T-cell (primary cell): ENCODE data around the gene ASS1. TPM values are rescaled to one million over a fixed set of nuclear protein-coding genes. Genes with fewer than 3 reads are reported as not detected.

Experiments used
- ATAC-seq, 4 experiments: fragments of 200-7000 bp in 3 of 4; fragments of 150-1000 bp in 1 of 4; cut with Tn5 transposase; replicated peaks in 1 of 4; 1 replicate in 3 of 4; 2 replicates in 1 of 4; pipeline ENCODE4 v1.10.0; 2021; ENCODE audit warnings: moderate library complexity in 3 of 4, mild to moderate bottlenecking in 2 of 4, moderate number of reproducible peaks in 1 of 4
- CTCF ChIA-PET, 2 donors: fragments of 300-600 bp; sonication (Branson Sonifier 250); formaldehyde crosslinking; loops; one replicate each; lab custom pipeline; 2022; ENCODE audit warnings: antibody characterized with exemption in 2 of 2; lab: Charles Lee
- POLR2A ChIA-PET, 2 donors: fragments of 300-600 bp; sonication (Branson Sonifier 250); formaldehyde crosslinking; loops; one replicate each; lab custom pipeline; 2022; ENCODE audit warnings: antibody characterized with exemption in 2 of 2; lab: Charles Lee
- DNase-seq, 35 experiments: peaks; one replicate each; pipeline versions ENCODE4 v3.0.0 to v3.0.0-alpha.2; 2013 to 2023
- H3K27ac ChIP-seq: one replicate; pipeline ENCODE4 v1.5.1; 2013; ENCODE audit warnings: low read length
- H3K27me3 ChIP-seq, 2 experiments: replicated peaks in 1 of 2; 1 replicate in 1 of 2; 2 replicates in 1 of 2; pipeline versions ENCODE4 v1.6.1 to v1.7.0; 2013; ENCODE audit warnings: low read length in 1 of 2, mixed read lengths in 1 of 2; ENCODE audit not compliant: control insufficient read depth in 2 of 2, insufficient read depth in 2 of 2; ENCODE audit errors: extremely low read depth in 1 of 2
- H3K36me3 ChIP-seq, 2 donors: 1 replicate in 1 of 2; 2 replicates in 1 of 2; pipeline versions ENCODE4 v1.6.1 to v1.7.0; 2013; ENCODE audit warnings: low read length in 1 of 2; ENCODE audit not compliant: control insufficient read depth in 2 of 2, insufficient read depth in 1 of 2; ENCODE audit errors: extremely low read depth in 1 of 2
- H3K4me1 ChIP-seq, 2 experiments: 1 replicate in 1 of 2; 2 replicates in 1 of 2; pipeline versions ENCODE4 v1.6.1 to v1.7.0; 2013; ENCODE audit warnings: low read length in 2 of 2, mixed read lengths in 1 of 2; ENCODE audit not compliant: insufficient read depth in 2 of 2, control insufficient read depth in 1 of 2; ENCODE audit errors: extremely low read depth in 1 of 2
- H3K4me3 ChIP-seq, 2 donors: 1 replicate in 1 of 2; 2 replicates in 1 of 2; pipeline versions ENCODE4 v1.5.1 to v1.7.0; 2013; ENCODE audit warnings: mild to moderate bottlenecking in 2 of 2, low read length in 1 of 2, moderate library complexity in 1 of 2; ENCODE audit not compliant: control insufficient read depth in 1 of 2; ENCODE audit errors: extremely low read depth in 1 of 2
- H3K9me3 ChIP-seq: 2 replicates; pipeline ENCODE4 v1.7.0; 2013
- H3K27ac Mint-ChIP-seq, 2 donors: one replicate each; pipeline ENCODE4 v1.8.0; 2020 to 2021; ENCODE audit warnings: mild to moderate bottlenecking in 2 of 2, mixed read lengths in 2 of 2
- H3K27me3 Mint-ChIP-seq, 2 donors: one replicate each; pipeline ENCODE4 v1.8.0; 2021 to 2022; ENCODE audit warnings: mixed read lengths in 2 of 2
- H3K36me3 Mint-ChIP-seq: one replicate; pipeline ENCODE4 v1.8.0; 2021; ENCODE audit warnings: mixed read lengths
- H3K4me1 Mint-ChIP-seq, 3 donors: one replicate each; pipeline ENCODE4 v1.8.0; 2020 to 2022; ENCODE audit warnings: mixed read lengths in 3 of 3, mild to moderate bottlenecking in 1 of 3
- H3K4me3 Mint-ChIP-seq, 3 donors: one replicate each; pipeline ENCODE4 v1.8.0; 2020 to 2022; ENCODE audit warnings: mild to moderate bottlenecking in 3 of 3, mixed read lengths in 3 of 3, moderate library complexity in 3 of 3
- H3K9me3 Mint-ChIP-seq, 3 donors: one replicate each; pipeline ENCODE4 v1.8.0; 2020 to 2022; ENCODE audit warnings: mixed read lengths in 3 of 3
- WGBS: methylation state at CpG from one replicate; pipeline ENCODE4 v1.1.5; 2013; ENCODE audit warnings: missing lambda C conversion rate; ENCODE audit not compliant: insufficient coverage; 5-methylcytosine and 5-hydroxymethylcytosine counted together
- total RNA-seq, 35 experiments: library from RNA in 6 of 35; stranded (reverse) in 6 of 35; fragments of 120-200 nt in 1 of 35; gene quantifications; one replicate each; pipeline versions ENCODE4 v1.2.1 to v1.2.4 and lab custom pipeline; 2013 to 2026

The ASS1 gene
- total RNA-seq, 5 donors from 2014 or later (not counting 1 experiment from before 2014, with no cell fraction given): 0.92 to 2.1 (median 1.2) TPM; not detected in 2

- Histone ChIP-seq H3K36me3 (no peaks in the 10 kb centered on the region), H3K4me1 (no peaks in the 10 kb centered on the region), H3K27ac (no peak overlapping the region), H3K9me3 (no peaks in the 10 kb centered on the region), H3K4me3 (no peak overlapping the region), H3K27me3 (peaks cover 0 to 21% of the 10 kb centered on the region in 2 experiments)
- peaks cover 0 to 22% of the 10 kb centered on the region in 2 donors for H3K27me3 Mint-ChIP-seq
- no peaks in the 10 kb centered on the region for H3K36me3 Mint-ChIP-seq
- ATAC-seq (no peak), DNase-seq (no peak)
- POLR2A ChIA-PET: no interaction called here
- H3K9me3 Mint-ChIP-seq: no peaks in the 10 kb centered on the region
- WGBS: 59% methylated on average over 2 of the region's 5 CpGs
- CTCF ChIA-PET: no interaction called here
- H3K27ac Mint-ChIP-seq: no peak overlapping the region
- no peaks in the 10 kb centered on the region for H3K4me1 Mint-ChIP-seq
- no peak overlapping the region for H3K4me3 Mint-ChIP-seq
Measured at GRCh38 chr9:130417602-130418001, 27.2 kb upstream of the ASS1 start.

DNA sequence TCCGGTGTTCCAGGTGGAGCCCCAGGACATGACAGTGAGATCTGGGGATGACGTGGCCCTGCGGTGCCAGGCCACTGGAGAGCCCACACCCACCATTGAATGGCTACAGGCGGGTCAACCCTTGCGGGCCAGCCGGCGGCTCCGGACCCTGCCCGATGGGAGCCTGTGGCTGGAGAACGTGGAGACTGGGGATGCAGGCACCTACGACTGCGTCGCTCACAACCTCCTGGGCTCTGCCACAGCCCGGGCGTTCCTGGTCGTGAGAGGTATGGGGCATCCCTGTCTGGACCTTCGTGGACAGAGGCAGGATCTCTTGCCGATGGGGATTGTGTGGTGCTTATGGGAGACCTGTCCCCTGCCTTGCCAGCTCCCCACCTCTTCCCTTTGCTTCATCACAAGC lies 26.0 kb upstream of the ASS1 start:
- Histone ChIP-seq H3K4me3 (no peak overlapping the region), H3K27me3 (peaks cover 0 to 24% of the 10 kb centered on the region in 2 experiments), H3K9me3 (no peaks in the 10 kb centered on the region), H3K36me3 (no peaks in the 10 kb centered on the region), H3K4me1 (no peaks in the 10 kb centered on the region), H3K27ac (no peak overlapping the region)
- CTCF ChIA-PET: no interaction called here
- WGBS: 94% methylated on average over 13 of the region's 18 CpGs
- H3K27me3 Mint-ChIP-seq: peaks cover 0 to 22% of the 10 kb centered on the region in 2 donors
- no peak overlapping the region for H3K27ac Mint-ChIP-seq
- DNase-seq: no peak
- H3K4me1 Mint-ChIP-seq: no peaks in the 10 kb centered on the region
- no peaks in the 10 kb centered on the region for H3K9me3 Mint-ChIP-seq
- H3K4me3 Mint-ChIP-seq: no peak overlapping the region
- H3K36me3 Mint-ChIP-seq: no peaks in the 10 kb centered on the region
- no peak for ATAC-seq
- POLR2A ChIA-PET: no interaction called here

- ChIA-PET CTCF (no interaction called here), POLR2A (no interaction called here)
- H3K36me3 ChIP-seq: no peaks in the 10 kb centered on the region
- H3K9me3 ChIP-seq: no peaks in the 10 kb centered on the region
- DNase-seq: no peak
- peaks cover 0 to 22% of the 10 kb centered on the region in 2 experiments for H3K27me3 ChIP-seq
- H3K27ac ChIP-seq: no peak overlapping the region
- H3K4me1 ChIP-seq: no peaks in the 10 kb centered on the region
- Mint-ChIP-seq H3K4me1 (no peaks in the 10 kb centered on the region), H3K36me3 (no peaks in the 10 kb centered on the region), H3K27ac (no peak overlapping the region), H3K27me3 (peaks cover 0 to 18% of the 10 kb centered on the region in 2 donors), H3K9me3 (no peaks in the 10 kb centered on the region), H3K4me3 (no peak overlapping the region)
- H3K4me3 ChIP-seq: no peak overlapping the region
- no peak for ATAC-seq
- 78% methylated on average over 7 of the region's 8 CpGs for WGBS
Measured at GRCh38 chr9:130419521-130420035, 25.2 kb upstream of the ASS1 start.

GRCh38 chr9:130421154-130421801 lies 23.5 kb upstream of the ASS1 start:
- Mint-ChIP-seq H3K4me1 (no peaks in the 10 kb centered on the region), H3K27ac (no peak overlapping the region), H3K36me3 (no peaks in the 10 kb centered on the region), H3K4me3 (no peak overlapping the region), H3K9me3 (no peaks in the 10 kb centered on the region), H3K27me3 (peaks cover 0 to 17% of the 10 kb centered on the region in 2 donors)
- Histone ChIP-seq H3K4me3 (no peak overlapping the region), H3K4me1 (no peaks in the 10 kb centered on the region), H3K9me3 (no peaks in the 10 kb centered on the region), H3K27me3 (peaks cover 0 to 28% of the 10 kb centered on the region in 2 experiments), H3K27ac (no peak overlapping the region), H3K36me3 (no peaks in the 10 kb centered on the region)
- ChIA-PET CTCF (no interaction called here), POLR2A (no interaction called here)
- DNase-seq: no peak
- WGBS: 62% methylated on average over 6 of the region's 17 CpGs
- no peak for ATAC-seq

DNA sequence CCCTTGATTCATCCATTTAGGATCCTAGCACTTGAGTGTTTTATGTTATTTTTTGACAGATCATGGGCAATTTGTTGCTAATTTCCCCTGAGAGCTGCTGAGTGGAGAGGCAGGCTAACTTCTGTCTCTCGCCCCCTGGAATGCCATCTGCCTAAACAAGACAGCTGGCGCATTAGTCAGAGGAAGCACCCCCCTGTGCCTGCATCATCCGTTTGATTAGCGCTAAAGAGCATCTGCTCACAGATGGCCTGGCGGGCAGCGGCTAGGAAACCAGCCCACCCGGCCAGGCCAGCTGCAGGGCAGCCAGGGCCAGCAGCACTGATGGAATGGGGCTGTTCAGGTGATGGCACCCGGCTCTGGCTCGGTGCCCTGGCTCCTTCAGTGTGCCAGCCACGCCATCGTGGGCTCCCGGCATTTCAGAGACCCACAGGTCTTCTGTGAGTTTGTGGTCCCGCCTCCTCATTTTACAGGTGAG lies 22.9 kb upstream of the ASS1 start:
- no peaks in the 10 kb centered on the region for H3K36me3 Mint-ChIP-seq
- no peak overlapping the region for H3K27ac ChIP-seq
- peaks cover 2 to 20% of the 10 kb centered on the region in 2 donors for H3K27me3 Mint-ChIP-seq
- 74% methylated on average over 9 of the region's 13 CpGs for WGBS
- H3K27me3 ChIP-seq: peaks cover 0 to 30% of the 10 kb centered on the region in 2 experiments
- H3K4me1 ChIP-seq: no peaks in the 10 kb centered on the region
- H3K36me3 ChIP-seq: no peaks in the 10 kb centered on the region
- no peaks in the 10 kb centered on the region for H3K9me3 Mint-ChIP-seq
- DNase-seq: no peak
- H3K27ac Mint-ChIP-seq: no peak overlapping the region
- no peak overlapping the region for H3K4me3 Mint-ChIP-seq
- ChIA-PET CTCF (no interaction called here), POLR2A (no interaction called here)
- H3K4me1 Mint-ChIP-seq: no peaks in the 10 kb centered on the region
- no peak overlapping the region for H3K4me3 ChIP-seq
- ATAC-seq: no peak
- H3K9me3 ChIP-seq: no peaks in the 10 kb centered on the region

GRCh38 chr9:130422546-130422945 lies 22.2 kb upstream of the ASS1 start:
- Histone ChIP-seq H3K4me3 (no peak overlapping the region), H3K27ac (no peak overlapping the region), H3K4me1 (no peaks in the 10 kb centered on the region), H3K9me3 (no peaks in the 10 kb centered on the region), H3K27me3 (peaks cover 0 to 36% of the 10 kb centered on the region in 2 experiments), H3K36me3 (no peaks in the 10 kb centered on the region)
- Mint-ChIP-seq H3K4me3 (no peak overlapping the region), H3K4me1 (no peaks in the 10 kb centered on the region), H3K27me3 (peaks cover 4 to 23% of the 10 kb centered on the region in 2 donors), H3K9me3 (no peaks in the 10 kb centered on the region), H3K27ac (no peak overlapping the region), H3K36me3 (no peaks in the 10 kb centered on the region)
- WGBS: 60% methylated on average over 6 of the region's 10 CpGs
- ChIA-PET CTCF (no interaction called here), POLR2A (no interaction called here)
- ATAC-seq (no peak), DNase-seq (no peak)
